ENCODE data around the gene MAP4K4.
"Not testable (repeated sequence)": the region's sequence is repeated elsewhere in the genome, so short reads cannot be mapped to it uniquely, and the experiment has no call there.

MAP4K4 gene

GRCh38 chr2:101905746-101906336, 208.3 kb downstream of the MAP4K4 start:
- DNase-seq (ENCODE audit: low read depth, low spot score) = no peak

- DNase-seq (ENCODE audit: low read depth, low spot score) = no peak
These were observed 212.3 kb downstream of the MAP4K4 start for GRCh38 chr2:101909760-101910159.

- no peak for DNase-seq (ENCODE audit: low read depth, low spot score)
These were observed 215.0 kb downstream of the MAP4K4 start for GRCh38 chr2:101912545-101912944.

- no peak for DNase-seq (ENCODE audit: low read depth, low spot score)
These were observed 223.9 kb downstream of the MAP4K4 start for GRCh38 chr2:101921319-101921952.

GRCh38 chr2:101921953-101922325, 224.4 kb downstream of the MAP4K4 start:
- no peak for DNase-seq (ENCODE audit: low read depth, low spot score)

- not testable (repeated sequence) for DNase-seq (ENCODE audit: low read depth, low spot score)
These were observed 226.8 kb downstream of the MAP4K4 start for GRCh38 chr2:101924311-101924710.

GRCh38 chr2:101930019-101930418, 232.5 kb downstream of the MAP4K4 start:
- no peak for DNase-seq (ENCODE audit: low read depth, low spot score)

- no peak for DNase-seq (ENCODE audit: low read depth, low spot score)
These were observed 233.3 kb downstream of the MAP4K4 start for GRCh38 chr2:101930847-101931246.

GRCh38 chr2:101931402-101931801, 233.9 kb downstream of the MAP4K4 start:
- DNase-seq (ENCODE audit: low read depth, low spot score) = no peak

GRCh38 chr2:101935764-101936163, 238.3 kb downstream of the MAP4K4 start:
- not testable (repeated sequence) for DNase-seq (ENCODE audit: low read depth, low spot score)

- DNase-seq (ENCODE audit: low read depth, low spot score) = no peak
These were observed 245.3 kb downstream of the MAP4K4 start for GRCh38 chr2:101942851-101943250.
